Epithelial cell of proximal tubule (primary cell): ENCODE data around the gene KLHL6. TPM values are rescaled to one million over a fixed set of nuclear protein-coding genes. Genes with fewer than 3 reads are reported as not detected.

Experiments
- DNase-seq: peaks from one replicate; pipeline ENCODE4 v3.0.0-alpha.2; 2011; ENCODE audit warnings: low read depth
- H3K4me3 ChIP-seq: 2 replicates; pipeline ENCODE4 v1.5.1; 2011; ENCODE audit warnings: low read depth, mild to moderate bottlenecking, low read length
- CTCF ChIP-seq: conservative IDR thresholded peaks from 2 replicates; pipeline ENCODE4 v1.5.1; 2012; ENCODE audit warnings: low read depth, mild to moderate bottlenecking, low read length
- total RNA-seq: library from RNA; depleted of rRNA; stranded (reverse); fragments of >200 nt; gene quantifications from 2 replicates; pipeline ENCODE4 v1.2.3, GENCODE V29; 2015

Gene KLHL6
- total RNA-seq, 1 donor from 2014 or later = not detected

DNA sequence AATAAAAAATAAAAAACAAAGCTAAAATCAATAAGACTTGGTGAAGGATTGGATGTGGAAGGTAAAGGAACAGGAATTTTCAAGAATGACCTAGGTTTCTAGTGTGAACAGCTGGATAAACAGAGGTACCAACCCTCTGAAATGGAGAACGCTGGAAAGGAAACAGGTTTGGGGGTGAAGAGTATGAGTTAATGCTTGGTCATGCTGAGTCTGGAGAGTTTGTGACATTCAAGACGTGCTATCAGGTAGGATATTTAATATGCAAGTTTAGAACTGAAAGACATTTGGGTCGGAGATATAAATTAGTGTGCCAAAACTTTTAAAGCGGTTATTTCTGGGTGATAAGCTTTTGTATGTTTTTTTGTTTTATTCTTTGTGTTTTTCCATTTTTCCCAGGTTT is 11.4 kb upstream of the KLHL6 start:
- no peak for DNase-seq
- no peak for TF ChIP-seq CTCF

DNA sequence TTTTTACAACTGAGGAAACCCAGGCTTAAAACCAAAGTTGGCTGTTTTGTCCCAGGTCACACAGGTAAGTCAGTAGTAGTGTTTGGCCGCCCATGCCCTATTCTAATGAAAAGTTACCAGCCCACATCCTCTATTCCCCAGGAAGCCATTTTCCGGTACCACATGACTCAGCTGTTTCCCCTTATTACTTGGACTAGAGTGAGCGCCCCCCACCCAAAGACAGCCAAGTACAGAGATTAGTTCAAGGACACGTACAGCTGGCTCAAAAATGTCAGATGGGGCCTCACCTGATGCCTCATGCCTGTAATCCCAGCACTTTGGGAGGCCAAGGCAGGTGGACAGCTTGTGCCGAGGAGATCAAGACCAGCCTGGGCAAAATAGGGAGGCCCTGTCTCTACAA is 8.5 kb upstream of the KLHL6 start:
- DNase-seq = no peak
- no peak for TF ChIP-seq CTCF
- no peak overlapping the region for H3K4me3 ChIP-seq

More for the DNA sequence above, 11.4 kb upstream of the KLHL6 start:
- no peak overlapping the region for H3K4me3 ChIP-seq

GRCh38 chr3:183563536-183563874 is 8.0 kb upstream of the KLHL6 start:
- H3K4me3 ChIP-seq = no peak overlapping the region
- no peak for DNase-seq
- TF ChIP-seq CTCF = no peak

DNA sequence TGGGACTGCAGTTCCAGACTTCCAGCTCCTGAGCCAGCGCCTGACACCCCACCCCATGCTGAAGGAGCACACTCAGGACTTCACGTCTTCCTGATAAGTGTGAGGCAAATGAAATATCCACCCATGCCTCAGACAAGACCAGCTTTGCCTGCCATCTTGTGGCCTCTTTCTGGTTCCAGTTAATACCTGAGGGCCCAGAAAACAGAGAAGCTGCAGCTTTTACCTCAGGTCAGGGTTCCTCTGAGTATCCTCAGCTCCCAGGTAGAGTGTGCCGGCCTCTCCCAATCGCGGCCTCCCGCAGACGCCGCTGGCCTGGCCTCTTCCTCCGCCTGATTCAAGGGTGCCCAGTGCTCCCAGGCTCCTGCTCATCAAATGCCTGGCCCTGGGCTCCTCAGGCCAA is 5.1 kb upstream of the KLHL6 start:
- H3K4me3 ChIP-seq = no peak overlapping the region
- peak; percentile 69 for TF ChIP-seq CTCF
- no peak for DNase-seq

DNA sequence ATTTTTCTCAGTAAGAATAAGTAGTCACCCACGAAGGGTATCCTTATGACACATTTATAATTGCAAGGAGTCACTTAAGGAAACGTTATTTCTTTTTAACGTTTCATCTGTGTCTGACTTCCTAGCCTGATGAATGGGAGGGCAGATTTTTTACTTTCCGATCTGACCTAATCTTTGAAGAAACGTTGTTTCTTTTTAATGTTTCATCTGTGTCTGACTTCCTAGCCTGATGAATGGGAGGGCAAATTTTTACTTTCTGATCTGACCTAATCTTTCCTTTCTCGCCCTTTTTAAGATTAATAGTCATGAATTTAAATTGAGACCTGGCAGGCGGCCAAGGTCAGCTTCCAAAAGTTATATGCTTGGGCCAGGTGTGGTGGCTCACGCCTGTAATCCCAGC is 3.0 kb upstream of the KLHL6 start:
- no peak for TF ChIP-seq CTCF
- H3K4me3 ChIP-seq = no peak overlapping the region
- DNase-seq = no peak

DNA sequence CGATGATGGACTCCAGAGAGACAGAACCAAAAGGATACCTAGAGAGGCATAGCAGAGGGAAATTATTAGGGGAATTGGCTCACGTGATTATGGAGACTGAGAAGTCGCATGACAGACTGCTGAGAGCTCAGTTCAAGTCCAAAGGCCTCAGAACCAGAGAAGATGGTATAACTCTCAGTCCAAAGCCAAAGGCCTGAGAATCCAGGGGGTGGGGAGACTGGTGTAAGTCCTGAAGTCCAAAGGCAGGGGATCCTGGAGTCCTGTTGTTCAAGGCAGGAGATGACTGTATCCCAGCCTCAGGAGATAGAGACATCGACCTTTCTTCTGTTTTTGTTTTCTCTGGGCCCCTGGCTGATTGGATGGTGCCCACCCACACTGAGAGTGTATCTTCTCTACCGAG is 1.2 kb upstream of the KLHL6 start:
- no peak overlapping the region for H3K4me3 ChIP-seq
- DNase-seq = no peak
- TF ChIP-seq CTCF = no peak

DNA sequence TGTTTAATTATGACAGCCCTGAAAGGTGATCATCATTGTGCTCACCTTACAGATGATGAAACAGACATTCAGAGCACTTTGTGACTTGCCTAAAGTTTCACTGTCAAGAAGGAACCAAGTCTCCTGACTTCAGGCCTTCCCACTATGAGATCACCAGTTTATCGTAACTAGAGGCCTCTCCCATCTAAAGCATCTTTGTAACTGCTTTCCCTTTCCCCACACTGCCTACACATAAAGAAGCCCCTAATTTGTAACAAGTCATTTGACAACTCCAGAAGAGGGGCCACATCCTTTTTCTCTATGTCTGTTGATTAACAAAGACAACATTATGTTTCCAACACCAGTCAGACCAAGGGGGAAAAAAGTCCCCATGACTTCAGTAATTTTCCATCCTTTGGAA is 1.1 kb downstream of the KLHL6 start:
- TF ChIP-seq CTCF = no peak
- no peak overlapping the region for H3K4me3 ChIP-seq
- no peak for DNase-seq
